Measurements from ENCODE around the gene RXFP1. TPM values are rescaled to one million over a fixed set of nuclear protein-coding genes. Genes with fewer than 3 reads are reported as not detected.

RXFP1 gene
- polyA plus RNA-seq, 1 donor from 2014 or later: 0.12 TPM

DNA sequence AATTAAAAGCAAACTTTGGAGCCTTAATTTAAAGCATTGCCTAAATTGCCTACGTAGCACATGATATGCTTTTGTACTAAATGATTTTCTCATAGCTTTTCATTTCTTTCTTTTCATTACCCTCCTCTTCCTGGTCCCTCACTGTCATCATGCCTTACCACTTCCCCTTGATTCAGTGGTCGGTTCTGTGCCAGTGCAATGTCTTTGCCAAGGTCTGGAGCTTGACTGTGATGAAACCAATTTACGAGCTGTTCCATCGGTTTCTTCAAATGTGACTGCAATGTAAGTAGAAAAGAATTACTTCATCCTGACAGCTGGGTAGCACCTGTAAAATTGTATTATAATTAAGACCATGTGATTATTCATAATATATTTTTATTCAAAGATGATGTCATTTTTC, 77.5 kb downstream of the RXFP1 start:
- no peak overlapping the region for H3K27ac ChIP-seq (ENCODE audit: low read length)
- no peak overlapping the region for H2AFZ ChIP-seq (ENCODE audit: low read depth, low read length)
- H3K36me3 ChIP-seq (ENCODE audit: insufficient read depth, low read length): no peaks in the 10 kb centered on the region
- H3K4me3 ChIP-seq (ENCODE audit: low read length): no peak overlapping the region
- H3K9ac ChIP-seq (ENCODE audit: low read length): no peak overlapping the region
- no peaks in the 10 kb centered on the region for H4K20me1 ChIP-seq (ENCODE audit: insufficient read depth)
- no peak for TF ChIP-seq MXI1 (conservative IDR thresholded peaks at IDR 0.05; ENCODE audit: poor library complexity, severe bottlenecking)
- no peak for TF ChIP-seq EP300 (conservative IDR thresholded peaks at IDR 0.05; ENCODE audit: poor library complexity, severe bottlenecking)
- TF ChIP-seq, protein P1, sequence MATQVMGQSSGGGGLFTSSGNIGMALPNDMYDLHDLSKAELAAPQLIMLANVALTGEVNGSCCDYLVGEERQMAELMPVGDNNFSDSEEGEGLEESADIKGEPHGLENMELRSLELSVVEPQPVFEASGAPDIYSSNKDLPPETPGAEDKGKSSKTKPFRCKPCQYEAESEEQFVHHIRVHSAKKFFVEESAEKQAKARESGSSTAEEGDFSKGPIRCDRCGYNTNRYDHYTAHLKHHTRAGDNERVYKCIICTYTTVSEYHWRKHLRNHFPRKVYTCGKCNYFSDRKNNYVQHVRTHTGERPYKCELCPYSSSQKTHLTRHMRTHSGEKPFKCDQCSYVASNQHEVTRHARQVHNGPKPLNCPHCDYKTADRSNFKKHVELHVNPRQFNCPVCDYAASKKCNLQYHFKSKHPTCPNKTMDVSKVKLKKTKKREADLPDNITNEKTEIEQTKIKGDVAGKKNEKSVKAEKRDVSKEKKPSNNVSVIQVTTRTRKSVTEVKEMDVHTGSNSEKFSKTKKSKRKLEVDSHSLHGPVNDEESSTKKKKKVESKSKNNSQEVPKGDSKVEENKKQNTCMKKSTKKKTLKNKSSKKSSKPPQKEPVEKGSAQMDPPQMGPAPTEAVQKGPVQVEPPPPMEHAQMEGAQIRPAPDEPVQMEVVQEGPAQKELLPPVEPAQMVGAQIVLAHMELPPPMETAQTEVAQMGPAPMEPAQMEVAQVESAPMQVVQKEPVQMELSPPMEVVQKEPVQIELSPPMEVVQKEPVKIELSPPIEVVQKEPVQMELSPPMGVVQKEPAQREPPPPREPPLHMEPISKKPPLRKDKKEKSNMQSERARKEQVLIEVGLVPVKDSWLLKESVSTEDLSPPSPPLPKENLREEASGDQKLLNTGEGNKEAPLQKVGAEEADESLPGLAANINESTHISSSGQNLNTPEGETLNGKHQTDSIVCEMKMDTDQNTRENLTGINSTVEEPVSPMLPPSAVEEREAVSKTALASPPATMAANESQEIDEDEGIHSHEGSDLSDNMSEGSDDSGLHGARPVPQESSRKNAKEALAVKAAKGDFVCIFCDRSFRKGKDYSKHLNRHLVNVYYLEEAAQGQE (IDR thresholded peaks at IDR 0.05; ENCODE audit: borderline replicate concordance): no peak
- TF ChIP-seq RAD21 (conservative IDR thresholded peaks at IDR 0.05): no peak
- no peak for TF ChIP-seq SMC3 (conservative IDR thresholded peaks at IDR 0.05; ENCODE audit: poor library complexity)
- TF ChIP-seq POLR2AphosphoS5 (IDR thresholded peaks at IDR 0.05): no peak
- TF ChIP-seq TAF1 (IDR thresholded peaks at IDR 0.05; ENCODE audit: low read depth): no peak
- H3K27me3 ChIP-seq (ENCODE audit: insufficient read depth, low read depth, low read length): no peaks in the 10 kb centered on the region
- H3K9me3 ChIP-seq (ENCODE audit: low read length): no peaks in the 10 kb centered on the region
- no peaks in the 10 kb centered on the region for H3K9me2 ChIP-seq (ENCODE audit: insufficient read depth, low read length)
- H3F3A ChIP-seq (ENCODE audit: insufficient read depth, low read length, poor library complexity, severe bottlenecking): no peaks in the 10 kb centered on the region
- H3K4me2 ChIP-seq (ENCODE audit: low read length): no peak overlapping the region
- H3K79me2 ChIP-seq (replicated peaks; ENCODE audit: insufficient read depth, low read length): no peaks in the 10 kb centered on the region

DNA sequence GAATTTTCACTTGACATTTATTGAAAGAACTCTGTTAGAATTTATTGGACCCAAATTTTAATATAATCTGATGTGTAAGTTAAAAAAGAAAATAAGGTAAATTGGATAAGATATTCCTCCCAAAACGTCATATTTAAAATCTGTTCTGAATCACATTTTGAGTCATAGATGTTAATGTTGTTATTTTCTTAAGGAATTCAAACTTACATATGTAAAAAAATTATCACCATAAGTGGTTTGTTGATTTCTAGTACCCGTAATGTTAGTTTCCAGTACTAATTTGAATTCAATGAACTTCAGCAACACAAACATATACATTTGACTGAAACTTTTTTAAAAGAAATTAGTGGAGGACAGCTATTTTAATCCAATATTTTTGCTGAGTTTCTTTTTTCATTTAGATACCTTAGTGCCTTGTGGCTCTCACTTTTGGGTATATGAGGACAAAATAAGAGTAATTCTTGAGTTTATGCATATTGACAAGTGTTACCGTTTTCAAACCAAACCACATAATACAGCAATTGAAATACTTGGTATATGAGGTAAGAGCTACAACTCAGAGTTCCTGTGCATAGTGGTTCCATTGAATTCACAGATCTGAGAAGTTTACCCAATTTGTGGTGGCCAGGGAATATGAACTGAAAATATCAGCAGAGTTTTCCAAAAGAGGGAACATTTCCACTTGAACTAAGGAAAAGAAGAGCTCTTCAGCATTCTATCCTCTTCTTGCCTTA, 78.2 kb downstream of the RXFP1 start:
- no peaks in the 10 kb centered on the region for H3F3A ChIP-seq (ENCODE audit: insufficient read depth, low read length, poor library complexity, severe bottlenecking)
- no peaks in the 10 kb centered on the region for H3K36me3 ChIP-seq (ENCODE audit: insufficient read depth, low read length)
- H3K9me3 ChIP-seq (ENCODE audit: low read length): no peaks in the 10 kb centered on the region
- no peak overlapping the region for H3K4me2 ChIP-seq (ENCODE audit: low read length)
- TF ChIP-seq EP300 (conservative IDR thresholded peaks at IDR 0.05; ENCODE audit: poor library complexity, severe bottlenecking) (no peak), SMC3 (conservative IDR thresholded peaks at IDR 0.05; ENCODE audit: poor library complexity) (no peak), MXI1 (conservative IDR thresholded peaks at IDR 0.05; ENCODE audit: poor library complexity, severe bottlenecking) (no peak), POLR2AphosphoS5 (IDR thresholded peaks at IDR 0.05) (no peak), TAF1 (IDR thresholded peaks at IDR 0.05; ENCODE audit: low read depth) (no peak), RAD21 (conservative IDR thresholded peaks at IDR 0.05) (no peak), EZH2 (IDR thresholded peaks at IDR 0.05; ENCODE audit: borderline replicate concordance, insufficient read depth, low read length, poor library complexity, severe bottlenecking) (no peak)
- TF ChIP-seq, protein P2, sequence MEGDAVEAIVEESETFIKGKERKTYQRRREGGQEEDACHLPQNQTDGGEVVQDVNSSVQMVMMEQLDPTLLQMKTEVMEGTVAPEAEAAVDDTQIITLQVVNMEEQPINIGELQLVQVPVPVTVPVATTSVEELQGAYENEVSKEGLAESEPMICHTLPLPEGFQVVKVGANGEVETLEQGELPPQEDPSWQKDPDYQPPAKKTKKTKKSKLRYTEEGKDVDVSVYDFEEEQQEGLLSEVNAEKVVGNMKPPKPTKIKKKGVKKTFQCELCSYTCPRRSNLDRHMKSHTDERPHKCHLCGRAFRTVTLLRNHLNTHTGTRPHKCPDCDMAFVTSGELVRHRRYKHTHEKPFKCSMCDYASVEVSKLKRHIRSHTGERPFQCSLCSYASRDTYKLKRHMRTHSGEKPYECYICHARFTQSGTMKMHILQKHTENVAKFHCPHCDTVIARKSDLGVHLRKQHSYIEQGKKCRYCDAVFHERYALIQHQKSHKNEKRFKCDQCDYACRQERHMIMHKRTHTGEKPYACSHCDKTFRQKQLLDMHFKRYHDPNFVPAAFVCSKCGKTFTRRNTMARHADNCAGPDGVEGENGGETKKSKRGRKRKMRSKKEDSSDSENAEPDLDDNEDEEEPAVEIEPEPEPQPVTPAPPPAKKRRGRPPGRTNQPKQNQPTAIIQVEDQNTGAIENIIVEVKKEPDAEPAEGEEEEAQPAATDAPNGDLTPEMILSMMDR (IDR thresholded peaks at IDR 0.05; ENCODE audit: poor library complexity, severe bottlenecking): no peak
- TF ChIP-seq, protein P1 (IDR thresholded peaks at IDR 0.05; ENCODE audit: borderline replicate concordance): no peak
- no peaks in the 10 kb centered on the region for H3K79me2 ChIP-seq (replicated peaks; ENCODE audit: insufficient read depth, low read length)
- no peak overlapping the region for H2AFZ ChIP-seq (ENCODE audit: low read depth, low read length)
- H3K9me2 ChIP-seq (ENCODE audit: insufficient read depth, low read length): no peaks in the 10 kb centered on the region
- no peak overlapping the region for H3K4me3 ChIP-seq (ENCODE audit: low read length)
- H3K9ac ChIP-seq (ENCODE audit: low read length): no peak overlapping the region
- no peaks in the 10 kb centered on the region for H3K27me3 ChIP-seq (ENCODE audit: insufficient read depth, low read depth, low read length)
- no peaks in the 10 kb centered on the region for H4K20me1 ChIP-seq (ENCODE audit: insufficient read depth)
- H3K27ac ChIP-seq (ENCODE audit: low read length): no peak overlapping the region

Measured in neural cell (in vitro differentiated cells).